HepG2 (cell line): Measurements from ENCODE around the gene NRSN2.

Experiments used
- EP300 ChIP-seq, 3 experiments: sonication (generic) in 1 of 3; formaldehyde crosslinking in 1 of 3; IDR thresholded peaks; 2 replicates each; pipeline versions ENCODE4 v1.5.1 to v1.6.1; 2011 to 2020; ENCODE audit warnings: low read depth in 2 of 3, low read length in 2 of 3, borderline replicate concordance in 1 of 3, improper control_type of control experiment in 1 of 3, mild to moderate bottlenecking in 1 of 3, missing genetic modification reagents in 1 of 3, moderate library complexity in 1 of 3
- MIER3 ChIP-seq: IDR thresholded peaks from 2 replicates; pipeline ENCODE4 v1.6.1; 2016; ENCODE audit warnings: missing compliant biosample characterization, borderline replicate concordance
- NBN ChIP-seq: fragments of 450-650 bp; conservative IDR thresholded peaks from 2 replicates; pipeline ENCODE4 v1.6.1; 2017
- POLR2G ChIP-seq: fragments of 200-400 bp; formaldehyde crosslinking; IDR thresholded peaks from 2 replicates; pipeline ENCODE4 v1.6.1; 2018; ENCODE audit warnings: mild to moderate bottlenecking, low read depth, low read length, moderate library complexity
- SP4 ChIP-seq: sonication (generic); formaldehyde crosslinking; IDR thresholded peaks from 2 replicates; pipeline ENCODE4 v1.8.1; 2023; ENCODE audit warnings: mild to moderate bottlenecking, missing genetic modification reagents
- SRF ChIP-seq: IDR thresholded peaks from 2 replicates; pipeline ENCODE4 v1.6.1; 2011; ENCODE audit warnings: mild to moderate bottlenecking, low read depth, low read length, moderate library complexity
- U2AF2 ChIP-seq: fragments of 200-400 bp; formaldehyde crosslinking; IDR thresholded peaks from 2 replicates; pipeline ENCODE4 v1.6.1; 2017; ENCODE audit warnings: low read depth, mild to moderate bottlenecking, low read length
- ZFP1 ChIP-seq: IDR thresholded peaks from 2 replicates; pipeline ENCODE4 v1.6.1; 2016
- ZFP36 ChIP-seq: fragments of 150-350 bp; IDR thresholded peaks from 2 replicates; pipeline ENCODE4 v1.6.1; 2018; ENCODE audit warnings: borderline replicate concordance, low read length, low read depth; ENCODE audit not compliant: partially characterized antibody
- ZNF879 ChIP-seq: sonication (generic); formaldehyde crosslinking; IDR thresholded peaks from 2 replicates; pipeline ENCODE4 v1.8.1; 2023; ENCODE audit warnings: missing genetic modification reagents
- TF ChIP-seq, protein P1 (sequence below): sonication (generic); formaldehyde crosslinking; IDR thresholded peaks from 2 replicates; pipeline ENCODE4 v1.8.1; 2023; ENCODE audit warnings: missing genetic modification reagents, inconsistent platforms, borderline replicate concordance
- TF ChIP-seq, protein P2 (sequence below): sonication (generic); formaldehyde crosslinking; IDR thresholded peaks from 2 replicates; pipeline ENCODE4 v1.5.0; 2020; ENCODE audit warnings: mild to moderate bottlenecking, missing genetic modification reagents, moderate library complexity
- TF ChIP-seq, protein P3 (sequence below): sonication (generic); formaldehyde crosslinking; IDR thresholded peaks from 2 replicates; pipeline ENCODE4 v1.4.0; 2020; ENCODE audit warnings: mild to moderate bottlenecking, missing genetic modification reagents
- TF ChIP-seq, protein P4 (sequence below): sonication (generic); formaldehyde crosslinking; IDR thresholded peaks from 2 replicates; pipeline ENCODE4 v1.5.0; 2020; ENCODE audit warnings: missing genetic modification reagents, mild to moderate bottlenecking, borderline replicate concordance

DNA sequence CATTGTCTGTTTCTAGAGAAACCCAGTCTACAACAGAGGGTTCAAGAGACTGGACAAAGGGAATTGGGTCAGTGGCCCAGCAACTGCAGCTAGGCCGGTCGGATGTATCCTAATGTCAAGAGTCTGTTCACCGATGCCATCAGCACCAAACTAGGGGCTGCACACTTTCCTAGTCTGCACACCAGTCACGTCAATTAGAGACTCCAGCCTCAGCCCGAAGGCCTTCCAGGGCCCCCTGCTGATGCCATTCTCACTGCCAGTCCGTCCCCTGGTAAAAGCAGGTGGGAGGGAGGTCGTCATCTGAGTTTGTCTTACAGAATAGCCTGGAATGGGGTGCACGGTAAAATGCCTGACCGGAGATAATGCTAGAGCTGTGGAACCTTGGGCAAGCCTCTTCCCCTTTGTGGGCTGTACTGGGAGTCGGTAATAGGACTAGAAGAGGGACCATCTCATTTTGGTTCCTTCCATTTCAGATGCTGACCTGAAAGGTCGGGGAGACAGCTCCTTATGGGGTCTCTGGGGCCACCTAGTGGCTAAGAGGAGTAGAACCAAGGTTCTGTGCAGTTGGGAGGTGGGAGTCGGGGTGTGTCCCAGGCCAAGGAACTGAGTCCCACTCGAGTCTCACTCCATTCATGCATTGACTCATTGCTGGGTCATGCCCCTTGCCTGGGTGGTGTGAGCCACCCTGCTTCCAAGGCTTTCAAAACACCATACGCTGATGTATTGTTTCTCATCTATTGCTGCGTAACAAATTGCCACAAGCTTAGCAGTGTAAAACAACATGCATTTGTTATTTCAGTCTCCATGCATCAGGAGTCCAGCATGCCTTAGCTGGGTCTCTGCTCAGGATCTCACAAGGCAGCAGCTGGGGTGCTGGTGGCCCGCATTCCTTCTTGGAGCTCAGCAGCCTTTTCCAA is 16.4 kb upstream of the NRSN2 start:
- TF ChIP-seq SRF (no peak), ZNF879 (CRISPR knock-in tag) (no peak), ZFP1 (0 out of 2 replicates have a peak, but pooled peaks have one; percentile 26), SP4 (peak; percentile 62; the same call in 1 of the 2 replicates), ZFP36 (no peak), EP300 (IDR thresholded peaks at IDR 0.05; ENCODE audit: low read depth in 2 of 2, low read length in 2 of 2) (no peak), EP300 (CRISPR knock-in tag; IDR thresholded peaks at IDR 0.05; ENCODE audit: borderline replicate concordance) (no peak), NBN (no peak), POLR2G (peak; percentile 58; the same call in 1 of the 2 replicates), MIER3 (CRISPR knock-in tag) (no peak), U2AF2 (no peak)
- TF ChIP-seq, protein P1, sequence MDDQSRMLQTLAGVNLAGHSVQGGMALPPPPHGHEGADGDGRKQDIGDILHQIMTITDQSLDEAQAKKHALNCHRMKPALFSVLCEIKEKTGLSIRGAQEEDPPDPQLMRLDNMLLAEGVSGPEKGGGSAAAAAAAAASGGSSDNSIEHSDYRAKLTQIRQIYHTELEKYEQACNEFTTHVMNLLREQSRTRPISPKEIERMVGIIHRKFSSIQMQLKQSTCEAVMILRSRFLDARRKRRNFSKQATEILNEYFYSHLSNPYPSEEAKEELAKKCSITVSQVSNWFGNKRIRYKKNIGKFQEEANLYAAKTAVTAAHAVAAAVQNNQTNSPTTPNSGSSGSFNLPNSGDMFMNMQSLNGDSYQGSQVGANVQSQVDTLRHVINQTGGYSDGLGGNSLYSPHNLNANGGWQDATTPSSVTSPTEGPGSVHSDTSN (CRISPR knock-in tag), result no peak
- TF ChIP-seq, protein P2, sequence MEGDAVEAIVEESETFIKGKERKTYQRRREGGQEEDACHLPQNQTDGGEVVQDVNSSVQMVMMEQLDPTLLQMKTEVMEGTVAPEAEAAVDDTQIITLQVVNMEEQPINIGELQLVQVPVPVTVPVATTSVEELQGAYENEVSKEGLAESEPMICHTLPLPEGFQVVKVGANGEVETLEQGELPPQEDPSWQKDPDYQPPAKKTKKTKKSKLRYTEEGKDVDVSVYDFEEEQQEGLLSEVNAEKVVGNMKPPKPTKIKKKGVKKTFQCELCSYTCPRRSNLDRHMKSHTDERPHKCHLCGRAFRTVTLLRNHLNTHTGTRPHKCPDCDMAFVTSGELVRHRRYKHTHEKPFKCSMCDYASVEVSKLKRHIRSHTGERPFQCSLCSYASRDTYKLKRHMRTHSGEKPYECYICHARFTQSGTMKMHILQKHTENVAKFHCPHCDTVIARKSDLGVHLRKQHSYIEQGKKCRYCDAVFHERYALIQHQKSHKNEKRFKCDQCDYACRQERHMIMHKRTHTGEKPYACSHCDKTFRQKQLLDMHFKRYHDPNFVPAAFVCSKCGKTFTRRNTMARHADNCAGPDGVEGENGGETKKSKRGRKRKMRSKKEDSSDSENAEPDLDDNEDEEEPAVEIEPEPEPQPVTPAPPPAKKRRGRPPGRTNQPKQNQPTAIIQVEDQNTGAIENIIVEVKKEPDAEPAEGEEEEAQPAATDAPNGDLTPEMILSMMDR (CRISPR knock-in tag), result peak; percentile 96
- TF ChIP-seq, protein P3, sequence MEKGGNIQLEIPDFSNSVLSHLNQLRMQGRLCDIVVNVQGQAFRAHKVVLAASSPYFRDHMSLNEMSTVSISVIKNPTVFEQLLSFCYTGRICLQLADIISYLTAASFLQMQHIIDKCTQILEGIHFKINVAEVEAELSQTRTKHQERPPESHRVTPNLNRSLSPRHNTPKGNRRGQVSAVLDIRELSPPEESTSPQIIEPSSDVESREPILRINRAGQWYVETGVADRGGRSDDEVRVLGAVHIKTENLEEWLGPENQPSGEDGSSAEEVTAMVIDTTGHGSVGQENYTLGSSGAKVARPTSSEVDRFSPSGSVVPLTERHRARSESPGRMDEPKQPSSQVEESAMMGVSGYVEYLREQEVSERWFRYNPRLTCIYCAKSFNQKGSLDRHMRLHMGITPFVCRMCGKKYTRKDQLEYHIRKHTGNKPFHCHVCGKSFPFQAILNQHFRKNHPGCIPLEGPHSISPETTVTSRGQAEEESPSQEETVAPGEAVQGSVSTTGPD, result no peak
- TF ChIP-seq, protein P4, sequence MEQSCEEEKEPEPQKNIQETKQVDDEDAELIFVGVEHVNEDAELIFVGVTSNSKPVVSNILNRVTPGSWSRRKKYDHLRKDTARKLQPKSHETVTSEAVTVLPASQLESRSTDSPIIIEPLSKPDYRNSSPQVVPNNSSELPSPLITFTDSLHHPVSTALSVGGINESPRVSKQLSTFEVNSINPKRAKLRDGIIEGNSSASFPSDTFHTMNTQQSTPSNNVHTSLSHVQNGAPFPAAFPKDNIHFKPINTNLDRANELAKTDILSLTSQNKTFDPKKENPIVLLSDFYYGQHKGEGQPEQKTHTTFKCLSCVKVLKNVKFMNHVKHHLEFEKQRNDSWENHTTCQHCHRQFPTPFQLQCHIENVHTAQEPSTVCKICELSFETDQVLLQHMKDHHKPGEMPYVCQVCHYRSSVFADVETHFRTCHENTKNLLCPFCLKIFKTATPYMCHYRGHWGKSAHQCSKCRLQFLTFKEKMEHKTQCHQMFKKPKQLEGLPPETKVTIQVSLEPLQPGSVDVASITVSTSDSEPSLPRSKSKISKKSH (CRISPR knock-in tag), result no peak; the same call in 1 of the 2 replicates
